Tibial nerve (tissue), 3 donors: ENCODE measurements around the gene APOBEC3B.

Source experiments
- POLR2A ChIP-seq, 2 donors: fragments of 450-650 bp; IDR thresholded peaks; one replicate each; pipeline ENCODE4 v1.6.1; 2017; ENCODE audit warnings: antibody characterized with exemption in 2 of 2, mild to moderate bottlenecking in 2 of 2, moderate library complexity in 2 of 2
- TF ChIP-seq, protein P1 (sequence below), 5 experiments: fragments of 200-600 bp in 3 of 5; fragments of 450-650 bp in 2 of 5; sonication (generic) in 3 of 5; IDR thresholded peaks; one replicate each; pipeline ENCODE4 v1.5.1; 2016 to 2019; ENCODE audit warnings: antibody characterized with exemption in 5 of 5, mild to moderate bottlenecking in 3 of 5, moderate library complexity in 2 of 5

DNA sequence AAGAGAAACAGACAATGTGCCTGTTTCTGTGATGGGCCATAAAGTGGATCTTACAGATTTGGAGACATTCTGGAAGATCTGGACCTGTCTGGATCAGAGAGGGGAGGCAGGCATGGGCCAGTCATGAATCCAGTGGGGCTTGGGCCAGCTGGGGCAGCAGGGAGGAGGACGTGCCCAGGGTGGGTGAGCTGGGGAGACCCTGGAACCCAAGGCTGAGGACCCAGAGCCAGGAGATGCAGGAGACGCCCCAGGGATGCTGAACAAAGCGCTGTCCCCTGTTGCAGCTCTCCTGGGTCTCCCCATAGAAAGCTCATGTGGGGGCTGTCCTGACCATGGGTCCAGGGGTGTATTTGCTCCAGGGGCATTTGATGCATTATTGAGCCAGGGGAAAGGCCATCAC lies 26.2 kb upstream of the APOBEC3B start:
- TF ChIP-seq, protein P1, sequence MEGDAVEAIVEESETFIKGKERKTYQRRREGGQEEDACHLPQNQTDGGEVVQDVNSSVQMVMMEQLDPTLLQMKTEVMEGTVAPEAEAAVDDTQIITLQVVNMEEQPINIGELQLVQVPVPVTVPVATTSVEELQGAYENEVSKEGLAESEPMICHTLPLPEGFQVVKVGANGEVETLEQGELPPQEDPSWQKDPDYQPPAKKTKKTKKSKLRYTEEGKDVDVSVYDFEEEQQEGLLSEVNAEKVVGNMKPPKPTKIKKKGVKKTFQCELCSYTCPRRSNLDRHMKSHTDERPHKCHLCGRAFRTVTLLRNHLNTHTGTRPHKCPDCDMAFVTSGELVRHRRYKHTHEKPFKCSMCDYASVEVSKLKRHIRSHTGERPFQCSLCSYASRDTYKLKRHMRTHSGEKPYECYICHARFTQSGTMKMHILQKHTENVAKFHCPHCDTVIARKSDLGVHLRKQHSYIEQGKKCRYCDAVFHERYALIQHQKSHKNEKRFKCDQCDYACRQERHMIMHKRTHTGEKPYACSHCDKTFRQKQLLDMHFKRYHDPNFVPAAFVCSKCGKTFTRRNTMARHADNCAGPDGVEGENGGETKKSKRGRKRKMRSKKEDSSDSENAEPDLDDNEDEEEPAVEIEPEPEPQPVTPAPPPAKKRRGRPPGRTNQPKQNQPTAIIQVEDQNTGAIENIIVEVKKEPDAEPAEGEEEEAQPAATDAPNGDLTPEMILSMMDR (IDR thresholded peaks at IDR 0.05) = no peak
- TF ChIP-seq POLR2A (IDR thresholded peaks at IDR 0.05) = no peak
